Heart left ventricle (tissue), 13 donors: Measurements from ENCODE around the gene SAMD4B.

Experiments
- CTCF ChIP-seq, 12 donors: fragments of 200-600 bp; sonication (generic) in 4 of 12; IDR thresholded peaks; one replicate each; pipeline versions ENCODE4 v1.5.0 to v1.8.0; 2018 to 2022; ENCODE audit warnings: antibody characterized with exemption in 12 of 12, mild to moderate bottlenecking in 5 of 12
- POLR2A ChIP-seq, 2 donors: fragments of 450-650 bp; IDR thresholded peaks; one replicate each; pipeline ENCODE4 v1.6.1; 2017; ENCODE audit warnings: antibody characterized with exemption in 2 of 2, mild to moderate bottlenecking in 2 of 2, moderate library complexity in 2 of 2
- donor health status: ischemic (EF 13 %, LVEDD 7.1; RV severe dilation, severe dysfunction).
- donor health status: DM: no; HTN: yes; CAD: no.
- donor health status: DM: no; HTN: no; CAD: no.
- donor health status: ischemic (EF 25% LVEDD 6.9; RV normal size, moderate dysfunction).
- donor health status: ischemic (EF 25% LVEDD 5.7; RV mildly dilated, moderate dysfunction).
- donor health status: ischemic (EF 35%, LVEDD 5.7; RV mildly dilated, moderate dysfunction).
- donor health status: nonischemic (EF 11% LVEDD 7.7; RV severe dilation, severe dysfunction).
- donor health status: DM: yes; HTN: yes; CAD: no.
- donor health status: PGD.
- donor health status: ischemic (EF 29% LVEDD 5.4; RV normal size, mild dysfunction).
- donor health status: nonischemic (EF 23%, LVEDD 6.1; RV moderate dilation, normal function).

DNA sequence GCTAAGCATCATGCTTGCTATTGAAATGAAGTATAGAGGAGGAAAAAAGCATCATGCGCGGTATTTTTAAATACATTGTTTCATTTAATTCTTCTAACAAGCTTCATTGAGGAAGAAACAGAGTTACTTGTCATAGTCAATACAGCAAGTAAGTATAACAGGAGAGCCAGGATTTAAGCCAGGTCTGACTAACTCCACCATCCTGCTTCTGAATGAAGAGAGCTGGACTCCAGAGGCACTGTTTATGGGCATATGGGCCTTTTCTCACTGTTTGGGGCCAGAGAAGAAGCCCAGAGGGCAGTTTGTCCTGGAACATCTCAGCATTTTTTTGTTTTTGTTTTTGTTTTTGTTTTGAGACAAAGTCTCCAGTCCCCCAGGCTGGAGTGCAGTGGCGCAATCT lies 7.9 kb downstream of the SAMD4B start:
- TF ChIP-seq CTCF (IDR thresholded peaks at IDR 0.05) (no peak), POLR2A (IDR thresholded peaks at IDR 0.05) (no peak)
